ENCODE results near the gene ASB11. TPM values are rescaled to one million over a fixed set of nuclear protein-coding genes. Genes with fewer than 3 reads are reported as not detected.

ASB11 gene
- total RNA-seq, 3 donors from 2014 or later = not detected

DNA sequence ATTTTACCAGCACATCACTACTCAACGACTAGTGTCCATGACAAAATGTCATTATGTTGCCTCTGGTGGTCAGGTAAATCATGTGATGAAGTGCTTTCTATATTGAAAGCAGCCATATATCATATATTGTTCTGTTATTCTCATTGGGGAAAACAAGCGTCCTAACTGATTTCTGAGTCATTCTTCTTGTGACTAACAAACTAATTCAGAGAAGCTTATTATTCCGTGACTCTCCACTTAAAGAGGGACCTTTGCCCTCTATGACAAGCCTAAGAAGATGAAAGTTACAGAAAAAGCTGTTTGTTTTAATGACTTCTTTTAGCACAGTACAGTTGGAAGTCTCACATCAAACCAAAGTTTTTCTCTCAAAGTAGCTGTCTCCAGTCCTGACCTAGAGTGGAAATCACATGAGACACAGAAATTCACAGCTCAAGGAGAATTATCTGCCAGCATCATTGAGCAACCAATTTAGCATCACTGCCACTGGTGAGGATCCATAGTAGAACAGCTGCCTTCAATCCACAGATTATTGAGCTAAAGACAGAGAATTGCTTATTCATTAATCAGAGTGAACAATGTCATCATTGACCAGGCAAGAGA, 81.9 kb downstream of the ASB11 start:
- ATAC-seq = peak in 1 of 2 donors; percentile 35
- Mint-ChIP-seq H3K27me3 (ENCODE audit: low read depth) (peaks cover 3% of the 10 kb centered on the region), H3K4me1 (ENCODE audit: low read depth) (no peaks in the 10 kb centered on the region), H3K4me3 (no peak overlapping the region), H3K9me3 (no peaks in the 10 kb centered on the region), H3K36me3 (ENCODE audit: insufficient read depth) (no peaks in the 10 kb centered on the region)
- no peak for DNase-seq

Other genes with a start within 250 kb of the ASB11 start
- under 1 TPM in 1 of 3 donors, not detected in 2; 0.27 TPM for gene ASB9, start 45.6 kb downstream of the ASB11 start, total RNA-seq
- 10 to 100 TPM; 17.0 to 22.8 (median 17.5) TPM for gene PIGA, start 19.9 kb upstream of the ASB11 start, total RNA-seq
- not detected for gene VEGFD, start 68.8 kb upstream of the ASB11 start, total RNA-seq
- gene PIR, start 177.7 kb upstream of the ASB11 start, total RNA-seq = 1 to 10 TPM in 2 of 3 donors, under 1 TPM in 1; 0.73 to 1.0 (median 1.0) TPM
- not detected for gene BMX, start 185.2 kb upstream of the ASB11 start, total RNA-seq

Data from activated T-cell treated with anti-CD3 and anti-CD28 coated beads, Interleukin-2, amount 50 U/mL, for 4 hours (primary cell).